WTC11 (cell line): Measurements from ENCODE around the gene MIEF1. TPM values are rescaled to one million over a fixed set of nuclear protein-coding genes. Genes with fewer than 3 reads are reported as not detected.

Experiments used
- ATAC-seq: fragments of 200-7000 bp; cut with Tn5 transposase; 2 replicates; pipeline ENCODE4 v1.10.0; 2021; ENCODE audit warnings: mild to moderate bottlenecking, moderate library complexity
- CTCF ChIA-PET: fragments of 300-600 bp; sonication (Branson Sonifier 250); formaldehyde crosslinking; loops from one replicate; lab custom pipeline; 2021; ENCODE audit warnings: antibody characterized with exemption; lab: Charles Lee
- POLR2A ChIA-PET: fragments of 350-600 bp; sonication (Branson Sonifier 250); formaldehyde crosslinking; loops from one replicate; lab custom pipeline; 2021; ENCODE audit warnings: antibody characterized with exemption; lab: Charles Lee
- DNase-seq: peaks from one replicate; pipeline ENCODE4 v3.0.0; 2021; ENCODE audit warnings: low spot score
- H3K27ac Mint-ChIP-seq: 2 replicates; pipeline ENCODE4 v1.8.0; 2021; ENCODE audit warnings: mixed read lengths
- H3K27me3 Mint-ChIP-seq: 2 replicates; pipeline ENCODE4 v1.8.0; 2021; ENCODE audit warnings: low read depth, mild to moderate bottlenecking, moderate library complexity, mixed read lengths
- H3K36me3 Mint-ChIP-seq: 2 replicates; pipeline ENCODE4 v1.8.0; 2021; ENCODE audit warnings: mixed read lengths
- H3K4me1 Mint-ChIP-seq: 2 replicates; pipeline ENCODE4 v1.8.0; 2022; ENCODE audit warnings: mixed read lengths
- H3K4me3 Mint-ChIP-seq: 2 replicates; pipeline ENCODE4 v1.8.0; 2021; ENCODE audit warnings: mild to moderate bottlenecking, moderate library complexity, mixed read lengths
- H3K9me3 Mint-ChIP-seq: 2 replicates; pipeline ENCODE4 v1.8.0; 2021; ENCODE audit warnings: mixed read lengths
- CREB1 ChIP-seq: sonication (generic); formaldehyde crosslinking; IDR thresholded peaks from 2 replicates; pipeline ENCODE4 v1.8.0; 2023; ENCODE audit warnings: mild to moderate bottlenecking, missing genetic modification reagents
- EMX1 ChIP-seq: fragments of 250-450 bp; sonication (Bioruptor Pico); IDR thresholded peaks from 2 replicates; pipeline ENCODE4 v1.8.0; 2021; ENCODE audit warnings: mild to moderate bottlenecking
- FOXP1 ChIP-seq: sonication (generic); formaldehyde crosslinking; IDR thresholded peaks from 2 replicates; pipeline ENCODE4 v1.8.0; 2022; ENCODE audit warnings: missing genetic modification reagents, mild to moderate bottlenecking, moderate library complexity, borderline replicate concordance
- GTF2I ChIP-seq: fragments of 250-450 bp; sonication (Bioruptor Pico); conservative IDR thresholded peaks from 2 replicates; pipeline ENCODE4 v1.4.0; 2021; ENCODE audit warnings: mild to moderate bottlenecking
- HMGA2 ChIP-seq: fragments of 250-450 bp; sonication (Bioruptor Pico); IDR thresholded peaks from 2 replicates; pipeline ENCODE4 v1.4.0; 2021; ENCODE audit warnings: mild to moderate bottlenecking, moderate library complexity
- JAZF1 ChIP-seq: fragments of 250-450 bp; sonication (Bioruptor Pico); IDR thresholded peaks from 2 replicates; pipeline ENCODE4 v1.9.0; 2021; ENCODE audit warnings: moderate library complexity, mild to moderate bottlenecking, inconsistent platforms
- KAT7 ChIP-seq: sonication (generic); formaldehyde crosslinking; IDR thresholded peaks from 2 replicates; pipeline ENCODE4 v1.8.1; 2023; ENCODE audit warnings: missing genetic modification reagents, mild to moderate bottlenecking, borderline replicate concordance
- NFATC4 ChIP-seq: fragments of 250-450 bp; sonication (Bioruptor Pico); IDR thresholded peaks from 2 replicates; pipeline ENCODE4 v1.9.0; 2021; ENCODE audit warnings: mild to moderate bottlenecking
- NR3C1 ChIP-seq: sonication (generic); formaldehyde crosslinking; conservative IDR thresholded peaks from 2 replicates; pipeline ENCODE4 v1.8.1; 2023; ENCODE audit warnings: low read depth, mild to moderate bottlenecking, missing genetic modification reagents
- PRRX2 ChIP-seq: fragments of 250-450 bp; sonication (Bioruptor Pico); IDR thresholded peaks from 2 replicates; pipeline ENCODE4 v1.8.0; 2021; ENCODE audit warnings: mild to moderate bottlenecking
- SP1 ChIP-seq: sonication (generic); formaldehyde crosslinking; conservative IDR thresholded peaks from 2 replicates; pipeline ENCODE4 v1.8.1; 2022; ENCODE audit warnings: missing genetic modification reagents
- TEAD1 ChIP-seq: sonication (generic); formaldehyde crosslinking; IDR thresholded peaks from 2 replicates; pipeline ENCODE4 v1.8.0; 2022; ENCODE audit warnings: mild to moderate bottlenecking, missing genetic modification reagents
- TEAD4 ChIP-seq: sonication (generic); formaldehyde crosslinking; IDR thresholded peaks from 2 replicates; pipeline ENCODE4 v1.8.0; 2022; ENCODE audit warnings: mild to moderate bottlenecking, missing genetic modification reagents
- ZNF219 ChIP-seq: sonication (generic); formaldehyde crosslinking; IDR thresholded peaks from 2 replicates; pipeline ENCODE4 v1.8.0; 2023; ENCODE audit warnings: missing genetic modification reagents, mild to moderate bottlenecking, borderline replicate concordance
- ZNF396 ChIP-seq: fragments of 250-450 bp; sonication (Bioruptor Pico); IDR thresholded peaks from 2 replicates; pipeline ENCODE4 v1.8.0; 2021; ENCODE audit warnings: mild to moderate bottlenecking, moderate library complexity, borderline replicate concordance
- ZNF423 ChIP-seq: fragments of 250-450 bp; sonication (Bioruptor Pico); IDR thresholded peaks from 2 replicates; pipeline ENCODE4 v2.1.2; 2022; ENCODE audit warnings: mild to moderate bottlenecking, moderate library complexity
- ZNF671 ChIP-seq: fragments of 250-450 bp; sonication (Bioruptor Pico); IDR thresholded peaks from 2 replicates; pipeline ENCODE4 v1.8.0; 2021; ENCODE audit warnings: mild to moderate bottlenecking
- total RNA-seq: library from RNA; stranded (reverse); gene quantifications from 3 replicates; pipeline ENCODE4 v1.2.3, GENCODE V29; 2021
- TF ChIP-seq, protein P1 (sequence below): sonication (generic); formaldehyde crosslinking; IDR thresholded peaks from 2 replicates; pipeline ENCODE4 v1.8.0; 2022; ENCODE audit warnings: missing genetic modification reagents
- TF ChIP-seq, protein P2 (sequence below): fragments of 250-450 bp; sonication (Bioruptor Pico); IDR thresholded peaks from 2 replicates; pipeline ENCODE4 v1.8.0; 2021; ENCODE audit warnings: mild to moderate bottlenecking
- TF ChIP-seq, protein P3 (sequence below): sonication (generic); formaldehyde crosslinking; conservative IDR thresholded peaks from 2 replicates; pipeline ENCODE4 v1.8.1; 2022; ENCODE audit warnings: mild to moderate bottlenecking, missing genetic modification reagents
- TF ChIP-seq, protein P4 (sequence below): fragments of 250-450 bp; sonication (Bioruptor Pico); IDR thresholded peaks from 2 replicates; pipeline ENCODE4 v2.1.2; 2022; ENCODE audit warnings: mild to moderate bottlenecking, moderate library complexity

Gene MIEF1
- total RNA-seq, 1 experiment from 2014 or later, result 38.7 TPM

DNA sequence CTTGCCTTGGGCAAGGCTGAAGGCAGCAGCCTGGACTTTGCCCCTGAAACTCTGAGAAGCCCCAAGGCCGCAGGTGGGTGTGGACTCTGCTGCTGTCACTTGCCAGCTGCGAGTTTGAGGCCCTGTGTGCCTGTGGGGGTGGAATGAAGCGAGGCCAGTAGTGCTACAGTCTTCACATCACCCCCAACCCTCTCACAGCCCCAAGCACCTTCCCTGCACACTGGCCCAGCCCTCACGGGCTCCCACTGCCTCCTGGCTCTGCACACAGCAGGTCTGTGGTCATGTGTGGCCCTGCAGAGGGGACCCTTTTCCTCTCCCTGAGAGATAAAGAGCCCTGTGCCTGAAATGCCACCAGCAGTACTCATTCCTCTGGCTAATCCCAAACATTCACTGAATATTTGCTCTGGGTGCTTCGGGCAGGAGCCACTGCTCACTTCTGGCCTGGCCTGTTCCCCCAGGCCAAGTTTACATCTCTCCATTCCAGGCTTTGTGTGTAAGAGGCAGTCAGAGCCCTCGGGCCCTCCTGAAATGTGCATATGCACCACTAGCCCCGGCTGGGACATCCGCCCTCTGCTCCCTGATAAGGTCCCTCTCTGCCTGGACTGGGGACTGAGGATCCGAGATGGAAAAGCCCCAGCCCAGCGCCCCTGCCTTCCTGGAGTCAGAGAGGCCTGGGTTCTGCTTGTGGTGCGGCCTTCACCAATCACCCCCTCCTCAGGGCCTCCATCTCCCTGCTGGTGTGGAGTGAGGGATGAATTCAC is 27.6 kb upstream of the MIEF1 start:
- Mint-ChIP-seq H3K4me1 (peaks cover 61% of the 10 kb centered on the region), H3K36me3 (no peaks in the 10 kb centered on the region), H3K4me3 (no peak overlapping the region), H3K9me3 (no peaks in the 10 kb centered on the region), H3K27me3 (no peaks in the 10 kb centered on the region), H3K27ac (peak overlapping the region; percentile 23; the same call in 1 of the 2 replicates)
- ATAC-seq (peak; percentile 60), DNase-seq (peak; percentile 70)
- ChIA-PET POLR2A (interaction anchor here (0.6 kb wide), 2 partner anchors 9 to 871 kb away, joined by 3 to 16 read pairs; no protein-coding TSS in a partner anchor), CTCF (interaction anchor here (0.6 to 2.6 kb wide), 9 partner anchors 9 to 339 kb away, joined by 3 to 12 read pairs (median 7); partner anchors contain the start of gene TAB1)
- no peak for TF ChIP-seq EMX1 (CRISPR knock-in tag)
- TF ChIP-seq JAZF1, result no peak
- TF ChIP-seq, protein P1, sequence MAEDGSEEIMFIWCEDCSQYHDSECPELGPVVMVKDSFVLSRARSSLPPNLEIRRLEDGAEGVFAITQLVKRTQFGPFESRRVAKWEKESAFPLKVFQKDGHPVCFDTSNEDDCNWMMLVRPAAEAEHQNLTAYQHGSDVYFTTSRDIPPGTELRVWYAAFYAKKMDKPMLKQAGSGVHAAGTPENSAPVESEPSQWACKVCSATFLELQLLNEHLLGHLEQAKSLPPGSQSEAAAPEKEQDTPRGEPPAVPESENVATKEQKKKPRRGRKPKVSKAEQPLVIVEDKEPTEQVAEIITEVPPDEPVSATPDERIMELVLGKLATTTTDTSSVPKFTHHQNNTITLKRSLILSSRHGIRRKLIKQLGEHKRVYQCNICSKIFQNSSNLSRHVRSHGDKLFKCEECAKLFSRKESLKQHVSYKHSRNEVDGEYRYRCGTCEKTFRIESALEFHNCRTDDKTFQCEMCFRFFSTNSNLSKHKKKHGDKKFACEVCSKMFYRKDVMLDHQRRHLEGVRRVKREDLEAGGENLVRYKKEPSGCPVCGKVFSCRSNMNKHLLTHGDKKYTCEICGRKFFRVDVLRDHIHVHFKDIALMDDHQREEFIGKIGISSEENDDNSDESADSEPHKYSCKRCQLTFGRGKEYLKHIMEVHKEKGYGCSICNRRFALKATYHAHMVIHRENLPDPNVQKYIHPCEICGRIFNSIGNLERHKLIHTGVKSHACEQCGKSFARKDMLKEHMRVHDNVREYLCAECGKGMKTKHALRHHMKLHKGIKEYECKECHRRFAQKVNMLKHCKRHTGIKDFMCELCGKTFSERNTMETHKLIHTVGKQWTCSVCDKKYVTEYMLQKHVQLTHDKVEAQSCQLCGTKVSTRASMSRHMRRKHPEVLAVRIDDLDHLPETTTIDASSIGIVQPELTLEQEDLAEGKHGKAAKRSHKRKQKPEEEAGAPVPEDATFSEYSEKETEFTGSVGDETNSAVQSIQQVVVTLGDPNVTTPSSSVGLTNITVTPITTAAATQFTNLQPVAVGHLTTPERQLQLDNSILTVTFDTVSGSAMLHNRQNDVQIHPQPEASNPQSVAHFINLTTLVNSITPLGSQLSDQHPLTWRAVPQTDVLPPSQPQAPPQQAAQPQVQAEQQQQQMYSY (CRISPR knock-in tag), result peak; percentile 56; the same call in 1 of the 2 replicates

DNA sequence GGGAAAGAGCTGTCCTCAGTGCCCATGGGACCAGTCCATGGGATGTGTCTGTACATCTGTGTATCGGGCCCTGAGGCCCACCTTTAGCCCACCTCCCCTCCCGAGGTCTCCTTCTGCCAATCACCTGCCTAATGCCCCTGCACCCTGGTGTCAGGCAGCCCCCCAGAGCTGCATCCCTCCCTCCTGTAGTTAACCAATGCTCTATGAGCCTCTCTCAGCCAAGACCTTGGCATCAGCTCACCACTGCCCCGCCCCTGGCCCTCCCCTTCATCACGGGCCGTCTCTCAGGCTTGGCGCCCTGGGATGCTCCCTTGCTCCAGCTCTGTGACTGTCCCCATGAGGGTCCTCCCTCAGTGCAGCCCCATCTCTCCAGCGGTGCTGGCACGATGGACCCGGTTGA is 26.8 kb upstream of the MIEF1 start:
- H3K36me3 Mint-ChIP-seq, result no peaks in the 10 kb centered on the region
- H3K4me3 Mint-ChIP-seq, result no peak overlapping the region
- TF ChIP-seq GTF2I (CRISPR knock-in tag) (no peak), TEAD1 (CRISPR knock-in tag) (no peak), SP1 (CRISPR knock-in tag) (no peak), ZNF396 (no peak), TEAD4 (CRISPR knock-in tag) (no peak), NR3C1 (CRISPR knock-in tag) (no peak), FOXP1 (CRISPR knock-in tag) (no peak), ZNF671 (CRISPR knock-in tag) (no peak), ZNF219 (CRISPR knock-in tag) (no peak), EMX1 (CRISPR knock-in tag) (no peak), PRRX2 (CRISPR knock-in tag) (no peak), KAT7 (no peak)
- TF ChIP-seq, protein P2, sequence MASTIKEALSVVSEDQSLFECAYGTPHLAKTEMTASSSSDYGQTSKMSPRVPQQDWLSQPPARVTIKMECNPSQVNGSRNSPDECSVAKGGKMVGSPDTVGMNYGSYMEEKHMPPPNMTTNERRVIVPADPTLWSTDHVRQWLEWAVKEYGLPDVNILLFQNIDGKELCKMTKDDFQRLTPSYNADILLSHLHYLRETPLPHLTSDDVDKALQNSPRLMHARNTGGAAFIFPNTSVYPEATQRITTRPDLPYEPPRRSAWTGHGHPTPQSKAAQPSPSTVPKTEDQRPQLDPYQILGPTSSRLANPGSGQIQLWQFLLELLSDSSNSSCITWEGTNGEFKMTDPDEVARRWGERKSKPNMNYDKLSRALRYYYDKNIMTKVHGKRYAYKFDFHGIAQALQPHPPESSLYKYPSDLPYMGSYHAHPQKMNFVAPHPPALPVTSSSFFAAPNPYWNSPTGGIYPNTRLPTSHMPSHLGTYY, result no peak
- TF ChIP-seq, protein P3, sequence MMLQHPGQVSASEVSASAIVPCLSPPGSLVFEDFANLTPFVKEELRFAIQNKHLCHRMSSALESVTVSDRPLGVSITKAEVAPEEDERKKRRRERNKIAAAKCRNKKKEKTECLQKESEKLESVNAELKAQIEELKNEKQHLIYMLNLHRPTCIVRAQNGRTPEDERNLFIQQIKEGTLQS (CRISPR knock-in tag), result no peak
- TF ChIP-seq, all 79 proteins: peak for 0
- no peak for DNase-seq
- ChIA-PET CTCF (interaction anchor here (0.6 to 2.6 kb wide), 10 partner anchors 21 to 340 kb away, joined by 3 to 12 read pairs (median 7); partner anchors contain the start of gene TAB1), POLR2A (interaction anchor here (0.6 to 1.0 kb wide), 3 partner anchors 8 to 870 kb away, joined by 3 to 16 read pairs (median 4); partner anchors contain the start of gene MIEF1)
- no peak overlapping the region for H3K27ac Mint-ChIP-seq
- H3K4me1 Mint-ChIP-seq, result peaks cover 54% of the 10 kb centered on the region
- ATAC-seq, result no peak
- H3K27me3 Mint-ChIP-seq, result no peaks in the 10 kb centered on the region
- no peaks in the 10 kb centered on the region for H3K9me3 Mint-ChIP-seq

DNA sequence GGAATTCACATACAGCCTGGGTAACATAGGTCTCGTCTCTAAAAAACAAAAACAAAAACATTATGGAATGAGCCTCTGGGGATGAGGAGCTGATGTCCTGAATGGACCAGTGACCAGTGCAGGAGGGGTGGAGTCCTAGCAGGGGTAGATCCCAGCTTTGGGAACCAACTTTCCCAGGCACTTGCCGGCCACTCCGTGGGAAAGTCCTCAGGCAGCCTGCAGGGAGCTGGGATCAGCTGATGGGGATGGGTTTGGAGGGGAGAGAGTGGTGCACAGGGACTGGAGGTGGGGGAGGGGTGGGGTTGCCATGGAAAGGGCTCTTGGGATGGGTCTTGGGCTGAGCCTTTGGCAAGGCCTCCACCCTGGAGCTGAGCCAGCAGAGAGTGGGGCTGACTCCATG is 26.2 kb upstream of the MIEF1 start:
- H3K4me3 Mint-ChIP-seq, result no peak overlapping the region
- ATAC-seq (no peak), DNase-seq (no peak)
- ChIA-PET POLR2A (interaction anchor here (1.0 kb wide), 1 partner anchor 26 kb away, joined by 4 read pairs; the partner anchor contains the start of gene MIEF1), CTCF (interaction anchor here (0.9 to 2.6 kb wide), 9 partner anchors 14 to 178 kb away, joined by 3 to 12 read pairs (median 4); partner anchors contain the start of gene TAB1)
- H3K4me1 Mint-ChIP-seq, result peaks cover 48% of the 10 kb centered on the region
- H3K27ac Mint-ChIP-seq, result no peak overlapping the region
- no peaks in the 10 kb centered on the region for H3K36me3 Mint-ChIP-seq
- no peaks in the 10 kb centered on the region for H3K9me3 Mint-ChIP-seq
- no peaks in the 10 kb centered on the region for H3K27me3 Mint-ChIP-seq
- TF ChIP-seq, protein P1 (CRISPR knock-in tag), result no peak
- TF ChIP-seq CREB1 (CRISPR knock-in tag), result no peak
- no peak for TF ChIP-seq NFATC4 (CRISPR knock-in tag)
- no peak for TF ChIP-seq ZNF423
- TF ChIP-seq, protein P3 (CRISPR knock-in tag), result no peak
- no peak for TF ChIP-seq HMGA2 (CRISPR knock-in tag)
- TF ChIP-seq, protein P4, sequence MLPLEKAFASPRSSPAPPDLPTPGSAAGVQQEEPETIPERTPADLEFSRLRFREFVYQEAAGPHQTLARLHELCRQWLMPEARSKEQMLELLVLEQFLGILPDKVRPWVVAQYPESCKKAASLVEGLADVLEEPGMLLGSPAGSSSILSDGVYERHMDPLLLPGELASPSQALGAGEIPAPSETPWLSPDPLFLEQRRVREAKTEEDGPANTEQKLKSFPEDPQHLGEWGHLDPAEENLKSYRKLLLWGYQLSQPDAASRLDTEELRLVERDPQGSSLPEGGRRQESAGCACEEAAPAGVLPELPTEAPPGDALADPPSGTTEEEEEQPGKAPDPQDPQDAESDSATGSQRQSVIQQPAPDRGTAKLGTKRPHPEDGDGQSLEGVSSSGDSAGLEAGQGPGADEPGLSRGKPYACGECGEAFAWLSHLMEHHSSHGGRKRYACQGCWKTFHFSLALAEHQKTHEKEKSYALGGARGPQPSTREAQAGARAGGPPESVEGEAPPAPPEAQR (CRISPR knock-in tag), result no peak
